MM.1S (cell line): ENCODE data around the gene ZNF628.

Experiments
- DNase-seq: peaks from one replicate; pipeline ENCODE4 v3.0.0-alpha.2; 2015
- H2AFZ ChIP-seq: fragments of 300-600 bp; sonication (generic); 2 replicates; pipeline ENCODE4 v1.6.0; 2016; ENCODE audit warnings: antibody characterized with exemption, low read length
- H3F3A ChIP-seq: fragments of 300-600 bp; sonication (generic); 2 replicates; pipeline ENCODE4 v1.6.1; 2016; ENCODE audit warnings: mild to moderate bottlenecking, antibody characterized with exemption, low read length, moderate library complexity, mixed read lengths; ENCODE audit not compliant: insufficient read depth
- H3K27ac ChIP-seq: fragments of 300-600 bp; sonication (generic); 2 replicates; pipeline ENCODE4 v1.5.1; 2016; ENCODE audit warnings: mild to moderate bottlenecking, low read length
- H3K27me3 ChIP-seq: fragments of 300-600 bp; sonication (generic); replicated peaks from 2 replicates; pipeline ENCODE4 v1.6.0; 2016; ENCODE audit warnings: low read length; ENCODE audit not compliant: insufficient read depth
- H3K36me3 ChIP-seq: fragments of 300-600 bp; sonication (generic); replicated peaks from 2 replicates; pipeline ENCODE4 v1.6.1; 2016; ENCODE audit warnings: mild to moderate bottlenecking, low read length, mixed read lengths; ENCODE audit not compliant: insufficient read depth
- H3K4me1 ChIP-seq: fragments of 300-600 bp; sonication (generic); 2 replicates; pipeline ENCODE4 v1.6.1; 2016; ENCODE audit warnings: low read length, mixed read lengths
- H3K4me2 ChIP-seq: fragments of 300-600 bp; sonication (generic); 2 replicates; pipeline ENCODE4 v1.6.0; 2016; ENCODE audit warnings: low read depth, low read length
- H3K4me3 ChIP-seq: fragments of 300-600 bp; sonication (generic); 2 replicates; pipeline ENCODE4 v1.5.1; 2016; ENCODE audit warnings: low read length, mixed read lengths
- H3K79me2 ChIP-seq: fragments of 300-600 bp; sonication (generic); 2 replicates; pipeline ENCODE4 v1.6.1; 2016; ENCODE audit warnings: mixed run types, low read length, mixed read lengths
- H3K9ac ChIP-seq: fragments of 300-600 bp; sonication (generic); 2 replicates; pipeline ENCODE4 v1.6.1; 2016; ENCODE audit warnings: low read length, mixed read lengths
- H3K9me2 ChIP-seq: fragments of 300-600 bp; sonication (generic); replicated peaks from 2 replicates; pipeline ENCODE4 v1.6.1; 2016; ENCODE audit warnings: mild to moderate bottlenecking, low read length, mixed read lengths; ENCODE audit not compliant: insufficient read depth
- H3K9me3 ChIP-seq: fragments of 300-600 bp; sonication (generic); replicated peaks from 2 replicates; pipeline ENCODE4 v1.6.1; 2016; ENCODE audit warnings: mild to moderate bottlenecking, low read length, mixed read lengths; ENCODE audit not compliant: insufficient read depth
- H4K20me1 ChIP-seq: fragments of 300-600 bp; sonication (generic); 2 replicates; pipeline ENCODE4 v1.6.1; 2016; ENCODE audit warnings: mild to moderate bottlenecking, low read length, moderate library complexity, mixed read lengths; ENCODE audit not compliant: insufficient read depth
- EZH2 ChIP-seq: fragments of 300-600 bp; sonication (generic); optimal IDR thresholded peaks from 2 replicates; pipeline ENCODE3; 2017; ENCODE audit warnings: low read depth, mild to moderate bottlenecking, antibody characterized with exemption, low read length, mixed read lengths
- EZH2phosphoT487 ChIP-seq: fragments of 300-600 bp; sonication (generic); IDR thresholded peaks from 2 replicates; pipeline ENCODE4 v1.6.1; 2018; ENCODE audit warnings: antibody characterized with exemption, low read length
- TF ChIP-seq, protein P1 (sequence below): fragments of 300-600 bp; sonication (generic); IDR thresholded peaks from 2 replicates; pipeline ENCODE4 v1.5.1; 2016; ENCODE audit warnings: antibody characterized with exemption, low read length, mixed read lengths

The ZNF628 gene

DNA sequence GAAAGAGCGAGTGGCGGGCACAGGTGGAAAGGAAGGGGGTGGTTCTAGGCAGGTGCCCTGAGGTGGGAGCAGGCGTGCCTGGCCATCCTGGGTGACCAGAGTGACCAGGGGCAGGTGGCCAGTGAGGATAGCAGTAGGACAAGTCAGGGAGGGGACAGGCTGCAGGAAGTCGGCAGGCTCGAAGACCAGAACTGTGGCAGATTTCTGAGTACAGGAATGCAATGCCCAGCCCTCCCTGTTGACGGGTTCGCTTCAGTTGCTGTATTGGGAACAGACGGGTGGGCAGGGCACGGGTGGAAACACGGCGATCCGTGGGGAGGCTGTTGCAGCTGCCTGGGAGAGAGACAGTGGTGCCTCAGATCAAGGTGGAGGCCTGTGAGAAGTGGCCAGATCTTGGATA, 1.9 kb downstream of the ZNF628 start:
- H3K9me3 ChIP-seq, result no peaks in the 10 kb centered on the region
- H3F3A ChIP-seq, result no peaks in the 10 kb centered on the region
- H3K27me3 ChIP-seq, result no peaks in the 10 kb centered on the region
- no peak for DNase-seq
- no peak overlapping the region for H3K4me2 ChIP-seq
- H3K79me2 ChIP-seq, result peaks cover 17% of the 10 kb centered on the region
- no peak overlapping the region for H2AFZ ChIP-seq
- peaks cover 5% of the 10 kb centered on the region; the same call in 1 of the 2 replicates for H3K4me1 ChIP-seq
- H3K27ac ChIP-seq, result no peak overlapping the region
- no peaks in the 10 kb centered on the region for H3K36me3 ChIP-seq
- H3K9me2 ChIP-seq, result no peaks in the 10 kb centered on the region
- no peak overlapping the region for H3K9ac ChIP-seq
- H3K4me3 ChIP-seq, result no peak overlapping the region
- H4K20me1 ChIP-seq, result no peaks in the 10 kb centered on the region
- TF ChIP-seq EZH2 (no peak), EZH2phosphoT487 (no peak)
- TF ChIP-seq, protein P1, sequence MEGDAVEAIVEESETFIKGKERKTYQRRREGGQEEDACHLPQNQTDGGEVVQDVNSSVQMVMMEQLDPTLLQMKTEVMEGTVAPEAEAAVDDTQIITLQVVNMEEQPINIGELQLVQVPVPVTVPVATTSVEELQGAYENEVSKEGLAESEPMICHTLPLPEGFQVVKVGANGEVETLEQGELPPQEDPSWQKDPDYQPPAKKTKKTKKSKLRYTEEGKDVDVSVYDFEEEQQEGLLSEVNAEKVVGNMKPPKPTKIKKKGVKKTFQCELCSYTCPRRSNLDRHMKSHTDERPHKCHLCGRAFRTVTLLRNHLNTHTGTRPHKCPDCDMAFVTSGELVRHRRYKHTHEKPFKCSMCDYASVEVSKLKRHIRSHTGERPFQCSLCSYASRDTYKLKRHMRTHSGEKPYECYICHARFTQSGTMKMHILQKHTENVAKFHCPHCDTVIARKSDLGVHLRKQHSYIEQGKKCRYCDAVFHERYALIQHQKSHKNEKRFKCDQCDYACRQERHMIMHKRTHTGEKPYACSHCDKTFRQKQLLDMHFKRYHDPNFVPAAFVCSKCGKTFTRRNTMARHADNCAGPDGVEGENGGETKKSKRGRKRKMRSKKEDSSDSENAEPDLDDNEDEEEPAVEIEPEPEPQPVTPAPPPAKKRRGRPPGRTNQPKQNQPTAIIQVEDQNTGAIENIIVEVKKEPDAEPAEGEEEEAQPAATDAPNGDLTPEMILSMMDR, result no peak

DNA sequence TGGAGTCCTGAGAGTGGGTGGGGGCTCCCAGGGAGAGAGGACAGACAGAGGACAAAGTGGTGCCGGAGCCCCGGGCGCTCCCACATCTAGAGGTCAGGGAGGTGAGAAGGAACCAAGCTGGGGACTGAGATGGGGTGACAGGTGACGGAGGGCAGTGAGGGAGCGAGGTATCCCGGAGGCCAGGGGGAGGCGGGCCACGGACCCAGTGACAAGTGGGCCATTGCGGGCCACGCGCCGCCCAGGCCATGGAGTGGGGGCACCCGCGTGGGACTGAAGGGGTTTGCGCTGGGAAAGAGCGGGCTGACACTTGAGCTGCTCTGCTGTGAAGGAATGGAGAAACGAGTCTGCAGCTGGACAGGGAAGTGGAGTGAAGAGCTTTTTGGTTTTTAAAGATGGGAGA, 2.6 kb downstream of the ZNF628 start:
- Histone ChIP-seq H4K20me1 (no peaks in the 10 kb centered on the region), H3K27me3 (peaks cover 1% of the 10 kb centered on the region), H3K79me2 (peaks cover 17% of the 10 kb centered on the region), H3K27ac (no peak overlapping the region), H2AFZ (no peak overlapping the region), H3K9me3 (no peaks in the 10 kb centered on the region), H3K9me2 (no peaks in the 10 kb centered on the region), H3K4me2 (no peak overlapping the region), H3K36me3 (no peaks in the 10 kb centered on the region), H3F3A (no peaks in the 10 kb centered on the region), H3K4me3 (no peak overlapping the region), H3K4me1 (peaks cover 5% of the 10 kb centered on the region; the same call in 1 of the 2 replicates), H3K9ac (no peak overlapping the region)
- TF ChIP-seq EZH2 (no peak), EZH2phosphoT487 (no peak)
- TF ChIP-seq, protein P1, result no peak
- no peak for DNase-seq

DNA sequence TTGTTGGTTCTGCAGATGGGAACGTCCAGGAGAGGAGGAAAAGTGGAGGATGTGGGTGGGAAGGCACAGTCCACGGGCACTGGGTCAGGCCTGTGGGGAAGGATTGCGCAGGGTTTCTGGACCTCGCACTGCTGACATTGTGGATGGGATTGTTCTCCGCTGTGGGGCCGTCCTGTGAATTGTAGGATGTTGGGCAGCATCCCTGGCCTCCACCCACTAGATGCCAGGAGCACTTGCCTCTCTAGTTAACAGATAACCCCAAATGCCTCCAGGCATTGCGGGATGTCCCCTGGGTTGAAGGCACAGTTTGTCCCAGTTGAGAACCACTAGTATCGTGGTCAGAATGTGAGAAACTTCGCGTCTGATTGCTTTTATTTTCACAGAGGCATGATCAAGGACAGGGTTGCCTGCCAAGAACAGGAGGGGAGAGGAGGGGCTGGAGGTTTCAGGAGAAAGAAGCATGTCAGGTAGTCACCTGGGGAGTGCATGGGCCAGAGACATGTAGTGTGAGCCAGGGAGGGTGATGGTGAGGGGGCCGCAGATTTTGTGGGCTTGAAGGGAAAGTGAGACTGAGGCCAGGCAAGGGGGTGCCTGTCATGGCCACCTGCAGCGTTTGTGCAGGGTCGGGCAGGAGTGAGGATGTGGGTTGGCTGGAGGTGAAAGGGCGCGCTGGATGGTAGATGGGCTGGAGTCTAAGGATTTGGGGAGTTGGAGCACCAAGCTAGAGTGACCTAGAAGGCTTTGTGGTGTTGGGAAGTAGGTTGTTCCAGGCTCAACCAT, 3.2 kb downstream of the ZNF628 start:
- no peak overlapping the region for H3K4me2 ChIP-seq
- no peak overlapping the region for H3K9ac ChIP-seq

More for the DNA sequence above, 3.2 kb downstream of the ZNF628 start:
- H4K20me1 ChIP-seq, result no peaks in the 10 kb centered on the region
- H3K36me3 ChIP-seq, result no peaks in the 10 kb centered on the region
- DNase-seq, result no peak
- H3F3A ChIP-seq, result no peaks in the 10 kb centered on the region
- H2AFZ ChIP-seq, result no peak overlapping the region
- peaks cover 5% of the 10 kb centered on the region; the same call in 1 of the 2 replicates for H3K4me1 ChIP-seq
- peaks cover 7% of the 10 kb centered on the region for H3K27me3 ChIP-seq
- peaks cover 17% of the 10 kb centered on the region for H3K79me2 ChIP-seq
- no peaks in the 10 kb centered on the region for H3K9me3 ChIP-seq
- no peaks in the 10 kb centered on the region for H3K9me2 ChIP-seq
- TF ChIP-seq EZH2phosphoT487, result no peak
- TF ChIP-seq, protein P1, result no peak
- TF ChIP-seq EZH2, result no peak
- H3K4me3 ChIP-seq, result no peak overlapping the region
- H3K27ac ChIP-seq, result no peak overlapping the region
